AG10803 (cell line): ENCODE data around the gene CMIP.
"Not testable (repeated sequence)": the region's sequence is repeated elsewhere in the genome, so short reads cannot be mapped to it uniquely, and the experiment has no call there.

Experiments
- DNase-seq: peaks from one replicate; pipeline ENCODE4 v3.0.0; 2010; ENCODE audit warnings: low read depth
- H3K4me3 ChIP-seq: 2 replicates; pipeline ENCODE4 v1.5.1; 2011; ENCODE audit warnings: mild to moderate bottlenecking, low read length, control low read depth
- TF ChIP-seq, protein P1 (sequence below): conservative IDR thresholded peaks from 2 replicates; pipeline ENCODE4 v1.5.1; 2011; ENCODE audit warnings: mild to moderate bottlenecking, low read length, control low read depth, inconsistent platforms

CMIP gene

GRCh38 chr16:81403208-81403600 is 41.4 kb upstream of the CMIP start:
- no peak overlapping the region for H3K4me3 ChIP-seq
- no peak for DNase-seq
- TF ChIP-seq, protein P1, sequence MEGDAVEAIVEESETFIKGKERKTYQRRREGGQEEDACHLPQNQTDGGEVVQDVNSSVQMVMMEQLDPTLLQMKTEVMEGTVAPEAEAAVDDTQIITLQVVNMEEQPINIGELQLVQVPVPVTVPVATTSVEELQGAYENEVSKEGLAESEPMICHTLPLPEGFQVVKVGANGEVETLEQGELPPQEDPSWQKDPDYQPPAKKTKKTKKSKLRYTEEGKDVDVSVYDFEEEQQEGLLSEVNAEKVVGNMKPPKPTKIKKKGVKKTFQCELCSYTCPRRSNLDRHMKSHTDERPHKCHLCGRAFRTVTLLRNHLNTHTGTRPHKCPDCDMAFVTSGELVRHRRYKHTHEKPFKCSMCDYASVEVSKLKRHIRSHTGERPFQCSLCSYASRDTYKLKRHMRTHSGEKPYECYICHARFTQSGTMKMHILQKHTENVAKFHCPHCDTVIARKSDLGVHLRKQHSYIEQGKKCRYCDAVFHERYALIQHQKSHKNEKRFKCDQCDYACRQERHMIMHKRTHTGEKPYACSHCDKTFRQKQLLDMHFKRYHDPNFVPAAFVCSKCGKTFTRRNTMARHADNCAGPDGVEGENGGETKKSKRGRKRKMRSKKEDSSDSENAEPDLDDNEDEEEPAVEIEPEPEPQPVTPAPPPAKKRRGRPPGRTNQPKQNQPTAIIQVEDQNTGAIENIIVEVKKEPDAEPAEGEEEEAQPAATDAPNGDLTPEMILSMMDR, result no peak

DNA sequence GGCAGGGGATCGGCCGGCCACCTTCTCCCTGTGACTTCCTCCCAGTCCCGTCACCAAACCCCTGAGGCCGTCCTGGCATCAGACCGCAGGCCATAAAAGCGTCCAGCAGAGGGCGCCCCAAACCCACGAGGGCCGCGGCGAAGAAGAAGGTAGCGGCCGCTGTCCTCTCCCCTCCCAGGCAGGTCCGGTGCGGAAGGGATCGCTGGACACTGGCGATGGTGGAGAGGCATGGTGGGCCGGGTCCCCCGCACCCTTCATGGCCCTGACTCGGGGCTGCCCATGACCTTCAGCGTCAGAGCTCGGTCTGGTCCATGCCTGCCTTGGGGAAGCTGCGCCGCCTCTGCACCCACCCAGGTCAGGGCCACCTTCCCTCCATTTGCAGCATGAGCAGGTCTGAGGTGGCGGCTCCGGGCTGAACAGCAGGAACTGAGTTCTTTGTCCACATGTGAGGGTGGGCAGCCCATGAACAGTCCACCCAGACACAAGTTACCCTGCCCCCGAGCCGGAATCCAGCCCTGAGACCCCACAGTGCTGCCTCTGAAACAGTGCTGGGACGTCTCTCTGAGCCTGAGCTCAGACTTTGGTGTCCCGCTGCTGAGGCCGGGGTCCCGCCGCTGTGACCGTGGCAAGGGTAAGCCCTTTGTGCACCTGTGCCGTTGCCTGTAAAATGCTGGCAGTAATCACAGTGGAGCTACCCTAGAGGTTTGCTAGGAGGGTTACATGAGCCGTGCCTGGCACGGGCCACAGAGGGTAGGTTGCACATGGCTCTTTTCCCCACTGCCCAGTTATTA is 40.8 kb upstream of the CMIP start:
- peak; percentile 57 for DNase-seq
- H3K4me3 ChIP-seq, result peak overlapping the region; percentile 46
- TF ChIP-seq, protein P1, result peak; percentile 83

DNA sequence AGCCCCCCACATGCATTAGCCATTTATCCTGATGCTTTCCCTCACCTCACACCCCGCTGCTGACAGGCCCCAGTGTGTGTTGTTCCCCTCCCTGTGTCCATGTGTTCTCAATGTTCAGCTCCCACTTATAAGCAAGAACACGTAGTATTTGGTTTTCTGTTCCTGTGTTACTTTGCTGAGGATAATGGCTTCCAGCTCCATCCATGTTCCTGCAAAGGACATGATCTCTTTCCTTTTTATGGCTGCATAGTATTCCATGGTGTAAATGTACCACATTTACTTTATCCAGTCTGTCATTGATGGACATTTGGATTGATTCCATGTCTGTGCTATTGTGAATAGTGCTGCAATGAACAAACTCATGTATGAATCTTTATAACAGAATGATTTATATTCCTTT is 39.6 kb upstream of the CMIP start:
- not testable (repeated sequence) for H3K4me3 ChIP-seq, DNase-seq

- peak; percentile 84 for DNase-seq
- TF ChIP-seq, protein P1, result peak; percentile 16; the same call in 1 of the 2 replicates
- H3K4me3 ChIP-seq, result no peak overlapping the region
These were observed 38.9 kb upstream of the CMIP start for GRCh38 chr16:81405702-81406113.

DNA sequence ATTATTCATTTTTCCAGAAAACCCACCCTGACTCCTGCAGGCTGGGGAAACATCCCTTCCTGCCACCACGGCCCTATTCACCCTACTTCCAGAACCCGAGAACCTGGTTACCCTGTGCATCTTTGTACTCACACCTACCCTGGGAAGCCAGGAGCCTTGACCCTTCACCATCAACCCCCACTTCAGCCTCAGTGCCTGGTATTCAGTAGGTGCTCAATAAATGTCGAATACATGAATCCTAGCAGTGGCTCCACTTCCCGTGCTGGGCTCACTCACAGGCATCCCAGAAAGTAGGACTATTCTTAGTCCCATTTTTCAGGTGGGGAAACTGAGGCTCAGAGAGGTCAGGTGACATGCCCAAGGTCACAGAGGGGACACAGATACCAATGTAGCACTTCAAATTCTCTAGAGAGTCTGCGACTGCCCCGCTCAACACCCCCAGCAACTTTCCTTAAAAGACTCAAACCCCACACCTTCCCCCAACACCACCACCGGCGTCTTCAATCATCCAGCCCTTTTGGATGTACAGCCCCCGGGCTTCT is 36.1 kb upstream of the CMIP start:
- TF ChIP-seq, protein P1, result no peak

GRCh38 chr16:81409016-81409556 is 35.5 kb upstream of the CMIP start:
- no peak for DNase-seq
- TF ChIP-seq, protein P1, result no peak
- H3K4me3 ChIP-seq, result no peak overlapping the region

More for the DNA sequence above, 36.1 kb upstream of the CMIP start:
- no peak for DNase-seq
- no peak overlapping the region for H3K4me3 ChIP-seq

DNA sequence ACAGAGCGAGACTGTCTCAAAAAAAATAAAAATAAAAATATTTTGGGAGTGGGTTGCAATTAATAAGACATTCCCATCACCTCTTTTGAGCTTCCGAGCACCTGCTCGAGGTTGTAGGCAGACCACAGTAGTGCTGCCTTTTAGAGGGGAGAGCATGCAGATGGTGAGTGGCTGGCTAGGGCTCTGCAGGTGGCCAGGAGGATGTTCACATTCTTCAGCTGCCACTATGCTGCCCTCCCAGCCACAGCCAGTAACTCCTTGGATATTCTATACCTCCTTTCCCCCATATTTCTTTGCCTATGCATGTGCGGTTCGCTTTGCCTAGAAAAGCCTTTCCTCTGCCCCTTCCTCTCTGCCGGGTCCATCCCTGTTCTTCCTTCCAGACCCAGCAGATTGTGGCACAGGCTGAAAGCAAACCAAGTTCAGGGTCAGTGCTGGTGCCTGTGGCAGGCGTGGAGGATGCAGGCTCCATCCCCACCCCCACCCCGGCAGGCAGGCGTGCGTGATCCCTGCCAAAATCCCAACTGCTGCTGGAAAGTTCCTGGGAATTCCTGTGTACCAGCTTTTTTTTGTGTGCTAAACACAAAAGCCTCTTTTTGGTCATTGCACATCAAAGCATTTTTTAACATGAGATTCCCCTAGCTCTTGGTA is 33.8 kb upstream of the CMIP start:
- TF ChIP-seq, protein P1, result no peak
- DNase-seq, result no peak
- no peak overlapping the region for H3K4me3 ChIP-seq
